CD4-positive, alpha-beta T cell treated with Interleukin-4 for 1 hour (primary cell): Measurements from ENCODE around the gene TRAPPC3L.
"Not testable (repeated sequence)": the region's sequence is repeated elsewhere in the genome, so short reads cannot be mapped to it uniquely, and the experiment has no call there.

Experiments
- DNase-seq, 2 donors: peaks; one replicate each; pipeline ENCODE4 v3.0.0-alpha.2; 2020 to 2022

Gene TRAPPC3L

DNA sequence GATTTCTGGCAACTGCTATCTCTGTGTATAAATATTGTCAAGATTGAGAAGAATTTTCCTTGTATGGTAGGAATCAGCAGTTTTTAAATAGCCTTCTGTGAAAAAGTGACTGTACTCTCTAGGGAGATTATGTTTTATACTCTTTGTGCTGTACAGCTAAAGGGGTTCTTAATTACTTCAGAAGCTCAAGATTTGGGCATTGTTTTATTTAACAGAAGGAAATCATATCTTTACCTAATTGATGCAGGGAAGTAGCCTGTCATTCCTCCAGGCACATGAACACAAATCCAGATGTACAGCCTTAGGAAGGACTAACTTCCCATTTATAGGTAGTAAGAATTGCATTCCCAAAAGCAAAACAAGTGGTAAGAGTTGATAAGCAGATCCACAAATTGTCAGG, 32.8 kb downstream of the TRAPPC3L start:
- no peak for DNase-seq

DNA sequence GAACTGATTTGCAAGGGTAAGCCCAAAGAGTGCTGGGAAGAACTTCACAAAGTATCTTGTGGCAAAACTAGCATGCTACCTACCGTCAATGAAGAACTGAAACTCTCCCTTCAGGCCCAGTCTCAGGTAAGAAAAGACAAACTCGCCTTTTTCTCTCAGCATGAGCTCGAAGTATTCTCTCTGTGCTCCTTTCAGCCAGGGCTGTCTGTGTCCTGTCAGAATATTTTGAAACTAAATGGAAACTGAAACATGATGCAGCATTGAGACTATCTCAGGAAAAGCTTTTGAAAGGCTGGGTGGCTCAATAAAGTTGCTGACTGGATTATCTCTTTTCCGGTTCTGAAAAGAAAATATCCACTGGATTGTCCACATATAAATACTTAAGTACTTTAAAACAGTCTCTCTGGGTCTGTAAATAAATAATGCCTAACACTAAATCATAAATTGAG, 33.3 kb downstream of the TRAPPC3L start:
- DNase-seq: no peak

DNA sequence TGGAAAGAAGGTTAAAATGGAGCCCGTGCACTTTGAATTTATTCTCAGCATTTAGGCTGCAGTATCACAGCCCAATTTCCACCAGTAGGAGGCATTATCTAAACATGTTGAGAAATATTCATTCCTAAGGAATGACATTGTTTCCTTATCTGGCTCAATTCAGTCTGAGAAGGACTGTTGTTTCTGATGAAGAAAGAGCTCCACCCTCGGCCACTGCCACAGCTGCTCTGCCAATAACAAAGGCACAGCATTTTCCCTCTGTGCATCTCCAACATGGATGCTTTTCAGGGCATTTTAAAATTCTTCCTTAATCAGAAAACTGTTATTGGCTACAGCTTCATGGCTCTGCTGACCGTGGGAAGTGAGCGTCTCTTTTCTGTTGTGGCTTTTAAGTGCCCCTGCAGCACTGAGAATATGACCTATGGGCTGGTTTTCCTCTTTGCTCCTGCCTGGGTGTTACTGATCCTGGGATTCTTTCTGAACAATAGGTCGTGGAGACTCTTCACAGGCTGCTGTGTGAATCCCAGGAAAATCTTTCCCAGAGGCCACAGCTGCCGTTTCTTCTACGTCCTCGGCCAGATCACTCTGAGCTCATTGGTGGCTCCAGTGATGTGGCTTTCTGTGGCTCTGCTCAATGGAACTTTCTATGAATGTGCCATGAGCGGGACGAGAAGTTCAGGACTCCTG, 33.9 kb downstream of the TRAPPC3L start, which contains the start of gene CALHM5:
TSS of gene CALHM5 (plus strand) at position 216 of the 687 bp plus-strand sequence. CDS start at position 274, 58 bp downstream.
- DNase-seq: no peak

DNA sequence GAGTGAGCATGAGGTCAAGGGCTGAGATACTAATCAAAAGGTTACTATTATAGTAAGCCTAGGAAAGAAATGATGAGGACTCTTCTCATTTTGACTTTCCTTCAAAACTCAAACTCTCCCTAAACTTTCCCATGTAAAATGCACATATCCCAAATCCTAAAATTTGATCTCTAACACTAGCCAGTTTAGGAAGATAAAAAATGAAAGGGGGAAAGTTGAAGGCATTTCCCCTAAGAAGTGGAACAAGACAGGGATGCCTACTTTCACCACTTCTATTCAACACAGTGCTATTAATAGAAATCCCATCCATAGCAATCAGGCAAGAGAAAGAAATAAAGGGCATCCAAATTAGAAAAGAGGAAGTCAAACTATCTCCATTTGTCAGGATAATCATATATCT, 37.0 kb downstream of the TRAPPC3L start:
- DNase-seq: no peak

DNA sequence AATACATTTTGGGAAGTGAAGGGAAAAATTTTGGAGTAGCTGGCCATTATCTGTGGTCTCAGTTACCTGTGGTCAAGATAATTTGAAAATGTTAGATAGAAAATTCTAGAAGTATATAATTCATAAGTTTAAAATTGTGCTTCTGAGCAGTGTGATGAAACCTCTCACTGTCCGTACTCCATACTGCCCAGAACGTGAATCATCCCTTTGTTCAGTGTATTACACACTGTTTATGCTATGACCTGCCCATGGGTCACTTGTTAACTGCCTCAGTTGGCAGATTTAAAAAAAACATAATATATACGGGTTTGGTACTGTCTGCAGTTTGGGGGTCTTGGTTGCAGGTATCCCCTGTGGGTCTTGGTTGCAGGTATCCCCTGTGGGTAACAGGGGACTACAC, 38.2 kb downstream of the TRAPPC3L start:
- no peak for DNase-seq

DNA sequence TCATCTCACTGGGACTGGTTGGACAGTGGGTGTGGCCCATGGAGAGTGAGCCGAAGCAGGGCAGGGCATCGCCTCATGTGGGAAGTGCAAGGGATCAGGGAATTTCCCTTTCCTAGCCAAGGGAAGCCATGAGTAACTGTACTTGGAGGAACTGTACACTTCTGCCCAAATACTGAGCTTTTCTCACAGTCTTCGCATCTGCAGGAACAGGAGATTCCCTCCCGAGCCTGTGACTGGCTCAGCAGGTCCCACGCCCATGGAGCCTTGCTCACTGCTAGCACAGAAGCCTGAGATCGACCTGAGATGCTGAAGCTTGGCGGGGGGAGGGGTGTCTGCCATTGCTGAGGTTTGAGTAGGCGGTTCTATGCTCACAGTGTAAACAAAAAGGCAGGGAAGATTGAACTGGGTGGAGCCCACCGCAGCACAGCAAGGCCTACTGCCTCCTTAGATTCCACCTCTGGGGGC, 44.5 kb downstream of the TRAPPC3L start:
- DNase-seq: no peak

DNA sequence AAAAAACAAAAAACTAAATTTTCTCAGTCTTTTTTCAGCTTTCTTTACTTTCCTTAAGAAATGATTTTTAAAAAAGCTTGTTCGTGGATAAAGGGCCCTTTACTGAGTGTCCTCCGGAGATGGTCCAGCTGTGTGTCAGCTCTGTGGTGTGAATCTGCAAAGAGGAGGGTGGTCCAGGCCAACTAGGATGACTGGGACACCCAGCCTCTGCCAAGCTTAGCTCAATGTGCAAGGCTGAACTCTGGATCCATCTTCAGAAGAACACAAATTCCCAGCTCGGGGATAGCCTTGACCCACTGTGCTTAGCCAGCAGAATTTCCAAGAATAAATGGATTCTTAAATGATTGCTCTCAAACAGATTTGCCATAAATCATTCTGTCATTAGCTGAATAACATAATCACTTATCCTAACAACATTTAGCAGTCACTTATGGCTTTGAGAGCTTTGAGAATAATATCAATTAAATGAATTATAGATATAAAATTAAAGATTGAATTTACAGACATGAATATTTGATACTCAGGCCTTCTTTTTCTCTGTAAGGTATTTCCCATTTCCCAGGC, 48.3 kb downstream of the TRAPPC3L start:
- DNase-seq: no peak

DNA sequence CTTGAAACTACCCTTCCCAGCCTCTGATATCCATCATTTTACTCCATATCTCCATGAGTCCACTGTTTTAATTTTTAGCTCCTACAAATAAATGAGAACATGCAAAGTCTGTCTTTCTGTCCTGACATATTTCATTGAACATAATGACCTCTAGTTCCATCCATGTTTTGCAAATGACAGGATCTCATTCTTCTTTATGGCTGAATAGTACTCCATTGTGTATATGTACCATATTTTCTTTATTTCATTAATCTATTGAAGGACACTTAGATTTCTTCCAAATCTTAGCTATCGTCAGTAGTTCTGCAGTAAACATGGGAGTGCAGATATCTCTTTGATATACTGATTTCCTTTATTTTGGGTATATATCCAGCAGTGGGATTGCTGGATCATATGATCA, 50.3 kb downstream of the TRAPPC3L start:
- DNase-seq: not testable (repeated sequence)

DNA sequence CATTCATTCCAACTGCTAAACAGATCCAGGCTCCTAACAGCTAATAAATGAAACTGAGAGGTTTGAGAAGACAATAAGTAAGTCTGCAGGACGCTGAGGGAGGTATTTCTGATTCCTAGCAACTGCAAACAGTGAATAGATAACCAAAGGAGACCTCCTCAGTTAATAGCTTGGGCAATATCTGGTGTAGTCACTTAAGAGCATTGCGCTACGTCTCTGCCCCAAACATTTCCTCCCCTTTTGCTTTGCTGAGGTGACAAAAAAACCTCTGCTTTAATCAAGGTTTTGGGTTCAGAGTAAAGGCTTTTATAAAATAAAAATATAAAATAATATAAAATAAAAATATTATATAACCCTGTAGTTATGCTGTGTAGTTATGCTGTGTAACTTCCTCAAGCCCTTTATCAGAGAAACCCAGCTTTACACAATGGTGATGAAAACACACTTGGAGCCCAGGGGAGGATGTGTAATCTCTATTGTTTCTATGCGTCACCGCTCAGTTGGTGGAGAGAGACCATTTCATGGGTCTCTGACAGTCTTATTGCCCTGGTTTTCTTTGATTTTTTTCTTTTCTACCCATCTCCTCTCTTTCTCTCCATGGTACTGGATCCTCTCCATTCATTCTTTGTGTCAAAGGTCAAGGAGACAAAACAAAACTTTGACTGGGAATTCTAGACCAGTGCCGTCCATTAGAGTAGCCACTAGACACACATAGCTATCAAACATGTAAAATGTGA, 53.0 kb downstream of the TRAPPC3L start:
- no peak for DNase-seq

DNA sequence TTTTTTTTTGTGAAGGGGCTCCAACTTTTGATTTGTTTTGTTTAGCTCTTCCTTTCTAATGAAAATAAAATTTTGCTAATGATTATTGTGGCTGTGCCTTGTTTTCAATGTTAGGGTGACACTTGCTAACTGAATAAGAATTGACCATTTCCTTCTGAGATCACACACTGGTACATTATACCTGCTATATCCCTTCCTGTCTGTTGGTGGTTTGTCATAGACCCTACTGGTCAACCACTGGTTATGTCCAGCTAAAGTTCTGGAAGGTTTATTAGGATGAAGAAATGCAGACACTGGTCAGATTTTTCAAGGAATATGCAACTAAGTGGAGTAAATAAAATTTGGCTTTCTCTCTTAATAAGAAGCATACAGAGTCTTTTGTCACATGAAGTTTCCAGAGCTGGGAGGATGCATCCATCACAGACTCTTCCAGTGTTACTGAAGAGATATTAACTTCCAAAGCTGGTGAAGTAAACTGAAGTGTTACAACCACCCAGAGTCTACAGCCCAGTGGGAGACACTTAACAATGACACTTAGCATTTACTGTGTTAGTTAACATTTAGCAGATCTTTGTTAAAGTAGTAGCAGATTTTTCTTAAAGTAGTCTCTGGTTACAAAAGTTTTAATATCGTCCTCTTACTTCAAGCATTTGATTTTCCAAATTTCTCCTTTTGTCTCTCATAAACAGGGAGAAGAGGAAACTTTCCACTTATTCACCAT, 53.7 kb downstream of the TRAPPC3L start:
- DNase-seq: no peak

DNA sequence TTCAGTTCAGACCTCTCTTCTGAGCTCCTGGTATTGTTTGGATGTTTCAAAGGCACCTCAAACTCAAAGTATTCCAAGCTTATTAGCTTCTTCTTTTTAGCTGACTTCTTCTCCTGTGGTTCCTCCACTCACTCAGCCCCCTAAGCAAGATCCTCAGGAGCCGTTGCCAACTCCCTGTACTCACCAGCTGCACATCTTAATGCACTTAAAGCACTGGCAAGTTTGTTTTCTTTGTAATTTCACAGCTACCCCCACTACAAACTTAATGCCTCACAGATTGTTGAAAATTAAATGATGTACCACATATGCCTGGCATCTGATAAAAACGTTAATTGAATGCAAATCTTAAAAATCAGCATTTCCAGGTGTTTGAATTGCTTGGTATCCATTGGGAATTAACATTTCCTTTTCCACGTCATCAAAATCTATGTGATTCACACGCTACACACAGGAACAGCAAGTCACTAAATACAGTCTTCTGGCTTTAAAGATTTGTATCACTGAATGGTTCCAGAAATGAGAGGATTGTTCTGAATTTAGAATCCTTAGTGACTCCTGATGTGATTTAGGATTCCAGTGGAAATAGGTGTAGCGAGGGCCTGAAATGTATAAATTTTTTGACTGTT, 59.8 kb downstream of the TRAPPC3L start:
- no peak for DNase-seq

DNA sequence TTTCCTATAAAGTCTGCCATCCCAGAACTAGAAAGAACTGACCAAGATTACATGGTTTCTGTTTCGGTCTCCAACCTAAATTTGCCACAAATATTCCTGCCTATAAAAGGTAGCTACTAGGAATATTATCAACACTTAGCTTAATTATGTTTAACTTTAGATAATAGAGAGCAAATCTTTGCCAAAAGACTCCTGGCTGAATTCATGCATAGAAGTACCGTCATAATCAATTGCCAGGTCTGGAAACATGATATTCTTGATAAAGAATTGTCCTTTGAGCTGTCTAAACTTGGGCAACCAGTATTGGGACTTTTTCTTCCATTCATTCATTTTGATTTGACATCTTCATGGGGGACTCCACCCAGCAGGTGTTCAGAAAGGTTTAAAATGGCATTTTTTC, 61.9 kb downstream of the TRAPPC3L start:
- DNase-seq: no peak

DNA sequence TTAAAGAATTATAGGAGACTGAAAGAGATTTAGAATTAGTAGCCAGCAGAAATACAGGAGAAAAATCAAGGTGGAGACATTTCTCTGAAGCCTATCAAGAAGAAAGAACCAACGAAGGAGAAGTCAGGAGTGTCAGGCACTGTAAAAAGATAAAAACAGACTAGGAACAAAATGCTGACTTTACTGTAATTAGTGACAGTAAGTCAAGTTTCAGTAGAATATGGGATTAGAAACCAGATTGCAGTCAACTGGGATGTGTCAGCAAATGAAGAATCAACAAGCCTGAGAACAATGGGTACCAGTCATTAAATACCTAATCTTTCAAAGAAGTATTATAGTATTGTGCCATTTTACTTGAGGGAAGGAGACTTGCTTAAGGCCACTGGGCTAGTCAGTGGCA, 62.7 kb downstream of the TRAPPC3L start:
- DNase-seq: no peak

DNA sequence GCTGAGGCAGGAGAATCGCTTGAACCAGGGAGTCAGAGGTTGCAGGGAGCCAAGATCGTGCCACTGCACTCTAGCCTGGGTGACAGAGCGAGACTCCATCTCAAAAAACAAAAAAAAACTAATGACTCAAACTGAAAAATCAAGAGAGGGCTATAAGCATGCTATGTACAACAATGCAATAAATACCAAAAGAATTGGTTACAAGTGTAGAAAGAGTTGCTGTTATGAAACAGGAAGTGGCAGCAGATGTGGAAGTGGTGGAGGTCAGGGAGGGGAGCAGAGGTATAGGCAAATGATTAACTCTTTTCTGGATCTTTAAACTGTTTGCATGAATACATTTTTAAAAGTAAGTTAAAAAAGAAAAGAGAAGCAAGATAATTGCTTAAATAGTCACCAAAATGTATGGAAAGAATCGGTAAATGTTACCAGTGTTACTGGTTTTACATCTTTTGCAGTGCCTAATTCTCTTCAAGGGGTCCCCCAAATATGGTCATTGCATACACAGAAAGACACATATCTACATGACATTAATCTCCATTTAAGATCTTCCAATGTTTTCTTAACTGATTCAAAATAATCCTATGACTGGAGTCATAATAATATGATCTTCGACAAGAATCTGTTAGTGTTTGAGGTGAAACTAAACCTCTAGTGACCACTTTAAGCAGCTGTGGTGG, 69.3 kb downstream of the TRAPPC3L start:
- DNase-seq: peak; percentile 22 to 42

DNA sequence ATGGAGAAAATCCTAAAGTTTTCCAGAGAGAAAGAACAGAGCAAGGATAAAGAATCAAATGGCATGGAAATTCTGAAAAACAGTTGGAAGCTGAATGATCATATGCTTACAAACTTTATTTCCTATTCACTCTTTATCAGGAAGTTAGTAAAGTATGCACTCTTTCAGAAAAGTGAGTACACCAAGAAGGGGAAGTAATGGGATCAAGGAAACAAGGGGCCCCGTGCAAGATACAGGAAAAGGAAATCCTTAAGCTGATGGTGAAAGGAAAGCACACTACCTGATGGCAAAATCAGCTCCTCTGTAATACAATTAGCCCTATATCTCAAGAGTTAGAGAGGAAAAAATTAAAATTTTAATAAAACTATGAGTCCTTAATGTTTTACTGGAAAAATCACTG, 70.3 kb downstream of the TRAPPC3L start:
- DNase-seq: no peak

DNA sequence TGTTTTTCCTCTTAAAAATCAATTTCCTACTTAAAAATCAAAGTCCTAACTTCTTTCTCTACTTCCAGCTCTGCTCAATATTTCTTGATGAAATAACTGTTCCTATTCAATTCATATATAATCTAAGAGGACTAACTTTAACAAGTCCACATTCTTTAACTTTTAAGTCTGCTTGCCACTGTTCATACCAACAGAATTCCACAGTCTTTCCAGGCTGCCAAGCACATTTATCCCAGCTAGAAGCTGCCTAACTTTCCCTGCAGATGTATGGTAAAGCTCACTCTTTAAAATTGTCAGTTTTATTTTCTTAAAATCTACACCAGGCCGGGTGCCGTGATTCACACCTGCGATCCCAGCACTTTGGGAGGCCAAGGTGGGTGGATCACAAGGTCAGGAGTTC, 72.8 kb downstream of the TRAPPC3L start:
- no peak for DNase-seq

DNA sequence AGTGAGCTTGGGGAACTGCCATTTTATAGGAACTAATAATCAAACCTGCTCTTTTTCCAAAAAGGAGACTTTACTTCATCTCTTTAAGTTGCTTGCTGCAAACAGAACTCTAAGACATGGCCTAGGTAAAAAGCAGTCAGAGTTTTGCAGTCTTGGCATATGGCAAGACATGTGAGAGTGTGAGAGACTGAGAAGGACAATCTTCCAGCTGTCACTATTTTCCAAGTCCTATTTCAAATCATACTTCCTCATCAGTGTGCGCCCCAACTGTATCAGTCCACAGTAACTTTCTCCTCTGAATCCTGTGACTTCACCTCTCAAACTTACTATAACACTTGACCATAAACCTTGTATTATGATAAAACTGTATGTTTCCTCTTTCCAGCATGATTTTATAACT, 74.0 kb downstream of the TRAPPC3L start:
- no peak for DNase-seq

DNA sequence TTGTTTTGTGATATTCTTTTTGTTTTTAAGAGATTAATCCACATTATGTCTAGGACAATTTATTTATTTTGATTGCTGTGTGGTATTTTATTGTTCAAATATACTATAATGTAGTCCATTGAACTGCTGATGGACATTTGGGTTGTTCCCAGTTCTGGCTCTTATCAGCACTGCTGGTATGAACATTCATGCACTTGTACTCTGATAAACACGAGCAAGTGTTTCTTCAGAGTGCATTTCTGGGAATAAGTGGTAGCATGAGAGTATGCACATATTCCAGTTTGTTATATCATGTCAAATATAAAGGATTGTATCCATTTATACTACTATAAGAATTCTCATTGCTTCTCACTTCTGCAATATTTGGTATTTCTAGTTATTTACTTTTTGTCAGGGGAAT, 77.2 kb downstream of the TRAPPC3L start:
- DNase-seq: no peak

DNA sequence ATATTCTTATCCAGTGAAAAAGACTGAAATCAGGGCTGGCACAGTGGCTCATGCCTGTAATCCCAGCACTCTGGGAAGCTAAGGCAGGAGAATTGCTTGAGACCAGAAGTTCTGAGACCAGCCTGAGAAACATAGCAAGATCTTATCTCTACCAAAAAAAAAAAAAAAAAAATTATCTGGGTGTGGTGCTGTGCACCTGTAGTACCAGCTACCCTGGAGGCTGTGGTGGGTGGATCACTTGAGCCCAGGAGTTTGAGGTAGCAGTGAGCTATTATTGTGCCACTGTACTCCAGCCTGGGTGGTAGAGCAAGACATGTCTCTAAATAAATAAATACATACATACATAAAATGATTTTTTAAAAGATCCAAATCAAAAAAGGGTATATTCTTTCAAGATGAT, 78.0 kb downstream of the TRAPPC3L start:
- no peak for DNase-seq

DNA sequence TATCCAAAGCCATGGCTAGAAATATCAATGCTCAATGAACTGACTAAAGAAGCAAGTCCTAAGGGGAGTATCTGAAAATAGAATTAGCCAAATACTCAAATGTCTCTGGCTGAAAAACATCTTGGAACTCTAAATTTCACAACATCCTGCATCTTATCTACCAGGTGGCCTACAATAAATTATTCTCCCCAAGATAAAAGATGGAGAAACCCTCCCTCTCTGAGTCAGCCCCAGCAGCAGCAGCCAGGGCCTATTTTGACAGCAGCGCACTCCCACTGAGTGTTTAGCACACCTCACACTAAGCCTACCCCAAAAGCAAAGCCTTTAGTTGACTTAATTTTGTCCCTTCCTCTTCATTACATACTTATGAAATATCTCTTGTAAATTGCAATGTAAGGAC, 78.4 kb downstream of the TRAPPC3L start:
- no peak for DNase-seq

DNA sequence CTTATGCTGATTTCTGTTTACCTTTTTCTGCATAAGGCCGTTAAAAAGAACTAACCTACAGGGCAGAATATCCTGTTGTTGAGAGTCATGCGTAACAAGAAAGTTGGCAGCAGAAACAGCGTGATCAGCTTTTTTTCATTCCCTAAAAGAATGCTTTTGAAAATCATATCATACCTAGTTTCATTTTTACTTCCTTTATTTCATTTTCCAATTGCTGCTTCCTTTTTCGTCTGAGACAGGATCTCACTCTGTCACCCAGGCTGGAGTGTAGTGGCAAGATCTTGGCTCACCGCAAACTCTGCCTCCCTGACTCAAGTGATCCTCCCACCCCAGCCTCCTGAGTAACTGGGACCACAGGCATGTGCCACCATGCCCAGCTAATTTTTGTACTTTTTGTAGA, 80.2 kb downstream of the TRAPPC3L start:
- peak in 1 of 2 donors; percentile 38 for DNase-seq

DNA sequence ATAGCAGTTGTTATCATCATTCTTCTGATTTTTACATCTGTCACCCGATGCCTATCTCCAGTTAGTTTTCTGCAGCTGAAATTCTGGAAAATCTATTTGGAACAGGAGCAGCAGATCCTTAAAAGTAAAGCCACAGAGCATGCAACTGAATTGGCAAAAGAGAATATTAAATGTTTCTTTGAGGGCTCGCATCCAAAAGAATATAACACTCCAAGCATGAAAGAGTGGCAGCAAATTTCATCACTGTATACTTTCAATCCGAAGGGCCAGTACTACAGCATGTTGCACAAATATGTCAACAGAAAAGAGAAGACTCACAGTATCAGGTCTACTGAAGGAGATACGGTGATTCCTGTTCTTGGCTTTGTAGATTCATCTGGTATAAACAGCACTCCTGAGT, 82.2 kb downstream of the TRAPPC3L start:
- no peak for DNase-seq
